ENCODE results near the gene MAP2K5. TPM values are rescaled to one million over a fixed set of nuclear protein-coding genes. Genes with fewer than 3 reads are reported as not detected.

The MAP2K5 gene
- total RNA-seq, 1 experiment from 2014 or later = 32.0 TPM

- peaks cover 21% of the 10 kb centered on the region for H3K36me3 ChIP-seq (ENCODE audit: insufficient read depth, low read length)
- no peaks in the 10 kb centered on the region for H3K79me2 ChIP-seq (ENCODE audit: low read length)
- DNase-seq = no peak
- no peak overlapping the region for H3K27ac ChIP-seq (ENCODE audit: low read length)
- no peaks in the 10 kb centered on the region for H3K9me2 ChIP-seq (replicated peaks; ENCODE audit: insufficient read depth, low read length)
- no peak overlapping the region for H3K4me2 ChIP-seq (ENCODE audit: low read depth, low read length, poor library complexity, severe bottlenecking)
- H4K20me1 ChIP-seq (ENCODE audit: insufficient read depth, low read depth, low read length) = peaks cover 4% of the 10 kb centered on the region; the same call in 1 of the 2 replicates
- no peak overlapping the region for H3K9ac ChIP-seq (ENCODE audit: low read length)
- H2AFZ ChIP-seq (ENCODE audit: low read length) = no peak overlapping the region
- no peaks in the 10 kb centered on the region for H3K9me3 ChIP-seq (ENCODE audit: low read length)
- no peaks in the 10 kb centered on the region for H3K27me3 ChIP-seq (ENCODE audit: low read length)
- H3K4me1 ChIP-seq (ENCODE audit: low read length) = 0 out of 2 replicates have a peak, but pooled peaks cover 2% of the 10 kb centered on the region
- H3K4me3 ChIP-seq (ENCODE audit: low read length) = no peak overlapping the region
These were observed 11.1 kb upstream of the MAP2K5 start for GRCh38 chr15:67531379-67531914.

GRCh38 chr15:67533873-67534272 lies 8.6 kb upstream of the MAP2K5 start:
- Histone ChIP-seq H3K4me1 (ENCODE audit: low read length) (peaks cover 4% of the 10 kb centered on the region), H2AFZ (ENCODE audit: low read length) (no peak overlapping the region), H3K4me3 (ENCODE audit: low read length) (no peak overlapping the region), H3K27me3 (ENCODE audit: low read length) (no peaks in the 10 kb centered on the region), H4K20me1 (ENCODE audit: insufficient read depth, low read depth, low read length) (no peaks in the 10 kb centered on the region), H3K79me2 (ENCODE audit: low read length) (no peaks in the 10 kb centered on the region), H3K9me2 (replicated peaks; ENCODE audit: insufficient read depth, low read length) (no peaks in the 10 kb centered on the region), H3K36me3 (ENCODE audit: insufficient read depth, low read length) (no peaks in the 10 kb centered on the region), H3K9me3 (ENCODE audit: low read length) (no peaks in the 10 kb centered on the region), H3K9ac (ENCODE audit: low read length) (no peak overlapping the region), H3K4me2 (ENCODE audit: low read depth, low read length, poor library complexity, severe bottlenecking) (no peak overlapping the region), H3K27ac (ENCODE audit: low read length) (no peak overlapping the region)
- peak; percentile 22 for DNase-seq

GRCh38 chr15:67534360-67534759 lies 8.1 kb upstream of the MAP2K5 start:
- Histone ChIP-seq H2AFZ (ENCODE audit: low read length) (no peak overlapping the region), H3K4me1 (ENCODE audit: low read length) (peaks cover 9% of the 10 kb centered on the region), H3K4me3 (ENCODE audit: low read length) (no peak overlapping the region), H3K9me3 (ENCODE audit: low read length) (no peaks in the 10 kb centered on the region), H4K20me1 (ENCODE audit: insufficient read depth, low read depth, low read length) (no peaks in the 10 kb centered on the region), H3K9ac (ENCODE audit: low read length) (no peak overlapping the region), H3K27me3 (ENCODE audit: low read length) (no peaks in the 10 kb centered on the region), H3K36me3 (ENCODE audit: insufficient read depth, low read length) (no peaks in the 10 kb centered on the region), H3K27ac (ENCODE audit: low read length) (no peak overlapping the region), H3K4me2 (ENCODE audit: low read depth, low read length, poor library complexity, severe bottlenecking) (no peak overlapping the region), H3K9me2 (replicated peaks; ENCODE audit: insufficient read depth, low read length) (no peaks in the 10 kb centered on the region), H3K79me2 (ENCODE audit: low read length) (no peaks in the 10 kb centered on the region)
- peak; percentile 30 for DNase-seq

- peak; percentile 24 for DNase-seq
- peaks cover 28% of the 10 kb centered on the region for H3K4me1 ChIP-seq (ENCODE audit: low read length)
- H3K9me2 ChIP-seq (replicated peaks; ENCODE audit: insufficient read depth, low read length) = no peaks in the 10 kb centered on the region
- peaks cover 8% of the 10 kb centered on the region for H3K79me2 ChIP-seq (ENCODE audit: low read length)
- no peak overlapping the region for H3K4me3 ChIP-seq (ENCODE audit: low read length)
- H3K27me3 ChIP-seq (ENCODE audit: low read length) = no peaks in the 10 kb centered on the region
- H2AFZ ChIP-seq (ENCODE audit: low read length) = no peak overlapping the region
- H3K9ac ChIP-seq (ENCODE audit: low read length) = no peak overlapping the region
- no peaks in the 10 kb centered on the region for H3K36me3 ChIP-seq (ENCODE audit: insufficient read depth, low read length)
- H3K27ac ChIP-seq (ENCODE audit: low read length) = no peak overlapping the region
- H3K4me2 ChIP-seq (ENCODE audit: low read depth, low read length, poor library complexity, severe bottlenecking) = no peak overlapping the region
- no peaks in the 10 kb centered on the region for H3K9me3 ChIP-seq (ENCODE audit: low read length)
- no peaks in the 10 kb centered on the region for H4K20me1 ChIP-seq (ENCODE audit: insufficient read depth, low read depth, low read length)
These were observed 4.7 kb upstream of the MAP2K5 start for GRCh38 chr15:67537771-67538170.

- Histone ChIP-seq H3K9me3 (ENCODE audit: low read length) (no peaks in the 10 kb centered on the region), H3K36me3 (ENCODE audit: insufficient read depth, low read length) (no peaks in the 10 kb centered on the region), H4K20me1 (ENCODE audit: insufficient read depth, low read depth, low read length) (no peaks in the 10 kb centered on the region), H3K4me2 (ENCODE audit: low read depth, low read length, poor library complexity, severe bottlenecking) (peak overlapping the region; percentile 97), H3K27me3 (ENCODE audit: low read length) (no peaks in the 10 kb centered on the region), H3K4me1 (ENCODE audit: low read length) (peaks cover 71% of the 10 kb centered on the region), H3K9me2 (replicated peaks; ENCODE audit: insufficient read depth, low read length) (no peaks in the 10 kb centered on the region), H3K9ac (ENCODE audit: low read length) (peak overlapping the region; percentile 91), H3K4me3 (ENCODE audit: low read length) (peak overlapping the region; percentile 93), H3K79me2 (ENCODE audit: low read length) (peaks cover 51% of the 10 kb centered on the region), H2AFZ (ENCODE audit: low read length) (no peak overlapping the region), H3K27ac (ENCODE audit: low read length) (peak overlapping the region; percentile 87)
- DNase-seq = peak; percentile 40
These were observed 830 bp downstream of the MAP2K5 start for GRCh38 chr15:67543348-67543718.

- peak; percentile 33 for DNase-seq
- H3K4me3 ChIP-seq (ENCODE audit: low read length) = no peak overlapping the region
- peaks cover 75% of the 10 kb centered on the region for H3K4me1 ChIP-seq (ENCODE audit: low read length)
- peak overlapping the region; percentile 87; the same call in 1 of the 2 replicates for H3K27ac ChIP-seq (ENCODE audit: low read length)
- no peaks in the 10 kb centered on the region for H4K20me1 ChIP-seq (ENCODE audit: insufficient read depth, low read depth, low read length)
- H3K4me2 ChIP-seq (ENCODE audit: low read depth, low read length, poor library complexity, severe bottlenecking) = peak overlapping the region; percentile 97
- H2AFZ ChIP-seq (ENCODE audit: low read length) = no peak overlapping the region
- no peaks in the 10 kb centered on the region for H3K27me3 ChIP-seq (ENCODE audit: low read length)
- no peaks in the 10 kb centered on the region for H3K36me3 ChIP-seq (ENCODE audit: insufficient read depth, low read length)
- H3K9me2 ChIP-seq (replicated peaks; ENCODE audit: insufficient read depth, low read length) = no peaks in the 10 kb centered on the region
- no peak overlapping the region for H3K9ac ChIP-seq (ENCODE audit: low read length)
- no peaks in the 10 kb centered on the region for H3K9me3 ChIP-seq (ENCODE audit: low read length)
- H3K79me2 ChIP-seq (ENCODE audit: low read length) = peaks cover 62% of the 10 kb centered on the region
These were observed 2.0 kb downstream of the MAP2K5 start for GRCh38 chr15:67544475-67544874.

GRCh38 chr15:67545864-67546263 lies 3.4 kb downstream of the MAP2K5 start:
- Histone ChIP-seq H3K9ac (ENCODE audit: low read length) (no peak overlapping the region), H3K79me2 (ENCODE audit: low read length) (peaks cover 75% of the 10 kb centered on the region), H3K4me3 (ENCODE audit: low read length) (no peak overlapping the region)

GRCh38 chr15:67547064-67547463 lies 4.6 kb downstream of the MAP2K5 start:
- Histone ChIP-seq H3K9me3 (ENCODE audit: low read length) (no peaks in the 10 kb centered on the region), H3K9me2 (replicated peaks; ENCODE audit: insufficient read depth, low read length) (no peaks in the 10 kb centered on the region), H3K9ac (ENCODE audit: low read length) (no peak overlapping the region), H3K27me3 (ENCODE audit: low read length) (no peaks in the 10 kb centered on the region), H3K4me2 (ENCODE audit: low read depth, low read length, poor library complexity, severe bottlenecking) (no peak overlapping the region), H3K36me3 (ENCODE audit: insufficient read depth, low read length) (peaks cover 14% of the 10 kb centered on the region), H3K4me1 (ENCODE audit: low read length) (peaks cover 65% of the 10 kb centered on the region), H3K79me2 (ENCODE audit: low read length) (peaks cover 84% of the 10 kb centered on the region), H3K4me3 (ENCODE audit: low read length) (no peak overlapping the region), H3K27ac (ENCODE audit: low read length) (no peak overlapping the region), H4K20me1 (ENCODE audit: insufficient read depth, low read depth, low read length) (no peaks in the 10 kb centered on the region), H2AFZ (ENCODE audit: low read length) (no peak overlapping the region)
- DNase-seq = no peak

More at GRCh38 chr15:67545864-67546263, 3.4 kb downstream of the MAP2K5 start:
- no peaks in the 10 kb centered on the region for H4K20me1 ChIP-seq (ENCODE audit: insufficient read depth, low read depth, low read length)
- no peak overlapping the region for H3K4me2 ChIP-seq (ENCODE audit: low read depth, low read length, poor library complexity, severe bottlenecking)
- no peak overlapping the region for H2AFZ ChIP-seq (ENCODE audit: low read length)
- H3K9me2 ChIP-seq (replicated peaks; ENCODE audit: insufficient read depth, low read length) = no peaks in the 10 kb centered on the region
- H3K27me3 ChIP-seq (ENCODE audit: low read length) = no peaks in the 10 kb centered on the region
- peak; percentile 39 for DNase-seq
- no peaks in the 10 kb centered on the region for H3K9me3 ChIP-seq (ENCODE audit: low read length)
- peaks cover 7% of the 10 kb centered on the region; the same call in 1 of the 2 replicates for H3K36me3 ChIP-seq (ENCODE audit: insufficient read depth, low read length)
- H3K4me1 ChIP-seq (ENCODE audit: low read length) = peaks cover 72% of the 10 kb centered on the region
- H3K27ac ChIP-seq (ENCODE audit: low read length) = peak overlapping the region; percentile 48; the same call in 1 of the 2 replicates

Measured in Karpas-422 (cell line).